Lower leg skin (tissue), 3 donors: Measurements from ENCODE around the gene KIRREL3.

Source experiments
- POLR2A ChIP-seq, 2 donors: fragments of 450-650 bp; IDR thresholded peaks; one replicate each; pipeline ENCODE4 v1.6.1; 2016 to 2017; ENCODE audit warnings: antibody characterized with exemption in 2 of 2, mild to moderate bottlenecking in 1 of 2, moderate library complexity in 1 of 2
- TF ChIP-seq, protein P1 (sequence below), 3 donors: fragments of 450-650 bp; IDR thresholded peaks; one replicate each; pipeline ENCODE4 v1.5.1; 2016; ENCODE audit warnings: antibody characterized with exemption in 3 of 3, mild to moderate bottlenecking in 3 of 3, moderate library complexity in 2 of 3

GRCh38 chr11:127000291-127000968 is at the start of gene KIRREL3:
- TF ChIP-seq, protein P1, sequence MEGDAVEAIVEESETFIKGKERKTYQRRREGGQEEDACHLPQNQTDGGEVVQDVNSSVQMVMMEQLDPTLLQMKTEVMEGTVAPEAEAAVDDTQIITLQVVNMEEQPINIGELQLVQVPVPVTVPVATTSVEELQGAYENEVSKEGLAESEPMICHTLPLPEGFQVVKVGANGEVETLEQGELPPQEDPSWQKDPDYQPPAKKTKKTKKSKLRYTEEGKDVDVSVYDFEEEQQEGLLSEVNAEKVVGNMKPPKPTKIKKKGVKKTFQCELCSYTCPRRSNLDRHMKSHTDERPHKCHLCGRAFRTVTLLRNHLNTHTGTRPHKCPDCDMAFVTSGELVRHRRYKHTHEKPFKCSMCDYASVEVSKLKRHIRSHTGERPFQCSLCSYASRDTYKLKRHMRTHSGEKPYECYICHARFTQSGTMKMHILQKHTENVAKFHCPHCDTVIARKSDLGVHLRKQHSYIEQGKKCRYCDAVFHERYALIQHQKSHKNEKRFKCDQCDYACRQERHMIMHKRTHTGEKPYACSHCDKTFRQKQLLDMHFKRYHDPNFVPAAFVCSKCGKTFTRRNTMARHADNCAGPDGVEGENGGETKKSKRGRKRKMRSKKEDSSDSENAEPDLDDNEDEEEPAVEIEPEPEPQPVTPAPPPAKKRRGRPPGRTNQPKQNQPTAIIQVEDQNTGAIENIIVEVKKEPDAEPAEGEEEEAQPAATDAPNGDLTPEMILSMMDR (IDR thresholded peaks at IDR 0.05), result no peak
- TF ChIP-seq POLR2A (IDR thresholded peaks at IDR 0.05), result no peak
